ENCODE measurements around the gene POT1. TPM values are rescaled to one million over a fixed set of nuclear protein-coding genes. Genes with fewer than 3 reads are reported as not detected.

Gene POT1
- polyA plus RNA-seq, 4 donors = 32.8 to 53.3 (median 43.1) TPM

GRCh38 chr7:124912972-124913371 is 16.7 kb downstream of the POT1 start:
- DNase-seq (ENCODE audit: low read depth in 4 of 4, low spot score in 3 of 4) = no peak

- DNase-seq (ENCODE audit: low read depth in 4 of 4, low spot score in 3 of 4) = no peak
Measured at GRCh38 chr7:124909808-124910207, 19.8 kb downstream of the POT1 start.

DNA sequence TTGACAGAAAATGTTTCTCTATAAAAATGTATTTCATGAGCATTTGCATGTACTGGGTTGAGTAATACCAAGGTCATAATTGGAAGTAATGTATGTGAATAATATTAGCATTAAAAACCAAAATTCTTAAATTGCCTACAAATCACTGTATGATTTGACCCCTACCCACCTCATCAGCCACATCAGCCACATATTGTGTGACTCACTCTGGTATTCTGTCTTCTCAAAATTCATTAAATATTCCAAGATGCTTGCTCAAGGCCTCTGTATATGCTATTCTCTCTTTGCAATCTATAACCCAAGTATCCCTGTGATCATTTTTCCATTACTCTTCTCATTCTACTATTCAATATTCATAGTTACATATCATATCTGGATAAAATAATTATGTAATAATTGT is 21.4 kb downstream of the POT1 start:
- no peak for DNase-seq (ENCODE audit: low read depth in 4 of 4, low spot score in 3 of 4)

DNA sequence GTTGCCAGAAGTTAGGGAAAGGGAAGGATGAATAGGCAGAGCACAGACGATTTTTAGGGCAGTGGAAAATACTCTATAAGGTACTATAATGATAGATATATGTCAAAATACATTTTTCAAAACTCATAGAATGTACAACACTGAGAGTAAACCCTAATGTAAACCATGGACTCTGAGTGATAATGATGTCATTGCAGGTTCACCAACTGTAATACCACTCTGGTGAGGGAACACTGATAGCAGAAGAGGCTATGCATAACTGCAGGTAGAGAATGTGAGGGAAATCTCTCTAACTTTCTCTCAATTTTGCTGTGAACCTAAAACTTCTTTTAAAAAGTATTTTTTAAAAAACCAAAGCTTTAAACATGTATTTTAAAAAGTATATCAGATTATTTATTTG is 22.1 kb downstream of the POT1 start:
- no peak for DNase-seq (ENCODE audit: low read depth in 4 of 4, low spot score in 3 of 4)

DNA sequence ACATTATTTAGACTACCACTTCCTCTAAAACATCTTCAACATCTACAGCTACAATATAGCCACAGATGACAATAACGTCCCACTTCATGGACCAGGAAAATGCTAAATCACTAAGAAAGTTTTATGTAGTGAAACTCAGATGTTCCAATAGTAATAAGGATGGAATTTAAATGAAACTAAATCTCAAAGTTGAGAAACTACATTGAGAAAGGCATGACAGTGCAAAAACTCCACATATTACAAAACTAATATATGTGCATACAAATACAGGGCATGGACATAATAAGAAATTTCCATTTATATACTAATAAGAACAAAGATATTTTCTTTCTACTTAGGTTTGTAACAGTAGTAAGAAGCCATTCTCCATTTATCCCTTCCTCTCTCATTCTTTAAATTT is 31.1 kb downstream of the POT1 start:
- DNase-seq (ENCODE audit: low read depth in 4 of 4, low spot score in 3 of 4) = no peak

- no peak for DNase-seq (ENCODE audit: low read depth in 4 of 4, low spot score in 3 of 4)
Measured at GRCh38 chr7:124896001-124896400, 33.6 kb downstream of the POT1 start.

GRCh38 chr7:124893140-124893827 is 36.3 kb downstream of the POT1 start:
- no peak for DNase-seq (ENCODE audit: low read depth in 4 of 4, low spot score in 3 of 4)

DNA sequence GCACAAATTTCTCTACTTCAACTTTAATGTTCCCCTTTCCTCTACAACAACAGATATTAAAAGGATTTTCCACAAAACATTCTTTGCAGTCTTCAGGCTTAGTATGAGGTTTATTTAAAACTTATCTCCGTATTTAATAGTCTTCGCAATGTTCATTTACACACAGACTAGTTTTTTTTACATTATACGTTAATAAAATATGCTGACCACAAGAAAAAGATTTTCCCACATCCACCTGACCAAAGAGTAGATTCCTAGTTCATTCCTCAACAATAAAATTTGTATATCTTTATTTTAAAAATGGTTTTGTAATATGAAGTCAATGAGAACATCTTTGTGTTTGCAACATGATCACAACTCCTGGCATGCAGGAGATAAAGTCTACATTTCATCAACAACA is 42.4 kb downstream of the POT1 start:
- no peak for DNase-seq (ENCODE audit: low read depth in 4 of 4, low spot score in 3 of 4)

- DNase-seq (ENCODE audit: low read depth in 4 of 4, low spot score in 3 of 4) = no peak
Measured at GRCh38 chr7:124881981-124882380, 47.6 kb downstream of the POT1 start.

- DNase-seq (ENCODE audit: low read depth in 4 of 4, low spot score in 3 of 4) = no peak
Measured at GRCh38 chr7:124879771-124880170, 49.9 kb downstream of the POT1 start.

DNA sequence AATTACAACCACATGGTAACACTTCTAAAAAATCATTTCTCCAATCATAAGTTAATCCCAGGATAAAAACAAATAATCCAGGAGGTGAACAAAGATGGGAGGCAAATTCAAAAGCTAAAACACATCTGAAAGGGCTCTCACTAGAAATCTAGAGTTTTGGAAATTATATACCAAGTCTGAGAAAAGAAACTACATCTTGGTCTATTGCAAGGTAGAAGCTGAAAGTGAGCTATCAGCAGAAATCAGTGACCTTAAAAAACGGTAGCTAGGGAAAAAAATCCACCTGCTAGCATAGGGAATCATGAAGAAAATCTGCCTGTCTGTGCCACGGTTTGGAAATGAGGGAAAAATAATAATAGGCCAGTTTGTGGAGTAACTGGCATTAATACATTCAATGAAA is 50.5 kb downstream of the POT1 start:
- no peak for DNase-seq (ENCODE audit: low read depth in 4 of 4, low spot score in 3 of 4)

- no peak for DNase-seq (ENCODE audit: low read depth in 4 of 4, low spot score in 3 of 4)
Measured at GRCh38 chr7:124874644-124875163, 54.9 kb downstream of the POT1 start.

GRCh38 chr7:124857672-124858235 is 71.9 kb downstream of the POT1 start:
- DNase-seq (ENCODE audit: low read depth in 4 of 4, low spot score in 3 of 4) = no peak

- DNase-seq (ENCODE audit: low read depth in 4 of 4, low spot score in 3 of 4) = peak in 2 of 4 donors; percentile 2 to 10
Measured at GRCh38 chr7:124856299-124856888, 73.2 kb downstream of the POT1 start.

- no peak for DNase-seq (ENCODE audit: low read depth in 4 of 4, low spot score in 3 of 4)
Measured at GRCh38 chr7:124843336-124843735, 86.3 kb downstream of the POT1 start.

DNA sequence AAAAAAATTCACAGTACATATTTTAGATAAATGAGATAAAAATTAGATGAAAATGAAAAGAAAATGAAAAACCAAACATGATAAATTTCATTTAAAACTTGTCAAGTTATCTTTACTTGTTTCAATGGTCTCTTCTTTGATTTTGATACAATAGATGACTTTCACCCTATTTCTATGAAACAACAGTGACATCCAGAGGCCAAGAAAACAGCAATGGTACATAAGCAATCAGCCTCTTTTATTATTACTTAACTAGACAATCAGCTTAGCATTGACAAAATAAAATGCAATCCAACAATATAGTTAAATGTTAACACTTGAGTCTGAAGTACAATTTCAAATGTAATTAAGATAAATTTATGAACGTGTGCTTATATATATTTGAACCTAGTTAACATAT is 89.2 kb downstream of the POT1 start:
- no peak for DNase-seq (ENCODE audit: low read depth in 4 of 4, low spot score in 3 of 4)

DNA sequence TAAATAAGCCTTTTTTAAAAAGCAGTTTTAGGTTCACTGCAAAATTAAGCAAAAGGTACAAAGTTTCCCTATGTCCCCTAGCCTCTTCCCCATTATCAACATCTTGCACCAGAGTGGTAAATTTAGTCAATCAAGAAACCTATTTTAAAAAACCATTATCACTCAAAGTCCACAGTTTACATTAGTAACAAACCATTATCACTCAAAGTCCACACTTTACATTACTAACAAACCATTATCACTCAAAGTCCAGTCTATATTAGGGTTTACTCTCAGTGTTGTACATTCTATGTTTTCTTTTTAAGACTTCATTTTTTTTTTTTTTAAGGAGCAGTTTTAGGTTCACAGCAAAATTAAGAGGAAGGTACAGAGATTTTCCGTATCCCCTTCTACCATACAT is 89.9 kb downstream of the POT1 start:
- no peak for DNase-seq (ENCODE audit: low read depth in 4 of 4, low spot score in 3 of 4)

DNA sequence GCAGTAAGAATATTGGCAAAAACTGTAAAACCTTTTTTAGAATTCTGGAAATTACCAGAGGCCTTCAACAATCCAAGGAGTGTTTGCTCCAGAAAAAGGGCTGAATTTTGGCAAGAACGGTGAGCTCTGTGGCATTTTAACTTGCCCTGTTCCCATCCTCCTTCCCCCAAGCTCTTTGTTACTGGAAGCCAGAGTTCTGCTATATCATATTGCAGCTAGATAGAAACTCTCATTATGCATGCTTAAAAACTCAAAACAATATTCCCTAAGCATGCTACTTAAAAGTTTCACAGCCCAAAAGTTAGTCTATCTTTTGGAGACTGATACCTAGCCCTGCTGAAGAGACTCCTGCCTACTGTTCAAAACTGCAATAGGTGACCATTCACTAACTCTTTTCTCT is 93.5 kb downstream of the POT1 start:
- DNase-seq (ENCODE audit: low read depth in 4 of 4, low spot score in 3 of 4) = no peak

- DNase-seq (ENCODE audit: low read depth in 4 of 4, low spot score in 3 of 4) = no peak
Measured at GRCh38 chr7:124818807-124819206, 110.8 kb downstream of the POT1 start.

DNA sequence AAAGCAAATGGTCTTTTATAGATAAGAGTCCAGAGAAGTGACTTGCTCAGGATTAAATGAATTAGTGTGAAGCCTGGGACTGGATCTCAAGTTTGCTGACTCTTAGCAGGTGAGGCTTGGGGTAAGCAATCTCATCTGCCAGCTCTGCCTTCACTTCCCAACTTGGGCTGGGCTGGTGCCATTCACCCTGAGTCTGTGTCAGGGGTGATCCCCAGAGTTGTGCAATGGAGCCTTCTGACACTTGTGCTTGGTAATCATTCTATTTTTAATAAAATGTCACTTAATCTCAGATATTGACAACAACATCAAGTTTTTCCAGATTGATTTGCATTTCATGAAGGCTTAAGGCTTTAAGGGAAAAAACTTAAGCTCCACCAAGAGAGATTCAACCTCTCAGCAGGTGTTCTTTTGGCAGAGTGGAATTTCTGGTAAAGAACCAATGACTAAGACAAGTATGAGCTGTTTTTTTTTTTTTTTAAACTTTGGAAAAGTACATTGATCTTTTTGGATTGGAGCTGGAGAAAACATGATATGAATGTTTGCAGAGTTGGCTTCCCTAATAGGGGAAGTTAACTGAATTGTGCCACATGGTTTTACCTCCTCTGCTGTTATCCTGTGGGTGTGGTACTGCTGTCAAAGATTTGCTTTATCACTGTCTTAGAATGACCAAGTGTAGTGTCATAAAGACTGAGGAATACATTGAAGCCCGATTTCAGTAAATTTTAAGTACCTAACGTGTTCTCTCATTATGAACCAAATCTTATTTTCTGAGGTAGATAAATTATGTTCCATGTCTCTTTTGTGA is 115.4 kb downstream of the POT1 start:
- no peak for DNase-seq (ENCODE audit: low read depth in 4 of 4, low spot score in 3 of 4)

- no peak for DNase-seq (ENCODE audit: low read depth in 4 of 4, low spot score in 3 of 4)
Measured at GRCh38 chr7:124812764-124813163, 116.9 kb downstream of the POT1 start.
